Liver (tissue), 9 donors: ENCODE measurements around the gene CSMD2. TPM values are rescaled to one million over a fixed set of nuclear protein-coding genes. Genes with fewer than 3 reads are reported as not detected.

Experiments
- DNase-seq: peaks from one replicate; pipeline ENCODE4 v3.0.0-alpha.2; 2017; ENCODE audit warnings: low spot score
- H3K27ac ChIP-seq, 2 donors: one replicate each; pipeline ENCODE4 v1.7.0; 2013; ENCODE audit warnings: inconsistent platforms in 2 of 2, low read length in 2 of 2, control low read depth in 1 of 2, low read depth in 1 of 2, mild to moderate bottlenecking in 1 of 2
- H3K27me3 ChIP-seq, 4 donors: one replicate each; pipeline versions ENCODE4 v1.6.1 to v1.7.0; 2013; ENCODE audit warnings: low read length in 3 of 4, inconsistent platforms in 1 of 4, mild to moderate bottlenecking in 1 of 4, moderate library complexity in 1 of 4; ENCODE audit not compliant: control insufficient read depth in 4 of 4, insufficient read depth in 4 of 4
- H3K36me3 ChIP-seq, 4 donors: one replicate each; pipeline versions ENCODE4 v1.6.1 to v1.7.0; 2013; ENCODE audit warnings: low read length in 3 of 4, mild to moderate bottlenecking in 3 of 4, low read depth in 1 of 4, moderate library complexity in 1 of 4; ENCODE audit not compliant: control insufficient read depth in 4 of 4, insufficient read depth in 3 of 4
- H3K4me1 ChIP-seq, 4 donors: one replicate each; pipeline versions ENCODE4 v1.6.1 to v1.7.0; 2013; ENCODE audit warnings: low read length in 3 of 4, mild to moderate bottlenecking in 3 of 4, moderate library complexity in 1 of 4; ENCODE audit not compliant: control insufficient read depth in 4 of 4, insufficient read depth in 4 of 4
- H3K4me3 ChIP-seq, 3 donors: one replicate each; pipeline versions ENCODE4 v1.6.1 to v1.7.0; 2013; ENCODE audit warnings: low read length in 3 of 3, control low read depth in 1 of 3, low read depth in 1 of 3, mild to moderate bottlenecking in 1 of 3
- H3K9ac ChIP-seq, 2 donors: one replicate each; pipeline ENCODE4 v1.7.0; 2013; ENCODE audit warnings: low read length in 2 of 2, mild to moderate bottlenecking in 2 of 2, moderate library complexity in 2 of 2, control low read depth in 1 of 2, low read depth in 1 of 2
- H3K9me3 ChIP-seq, 4 donors: one replicate each; pipeline versions ENCODE4 v1.6.1 to v1.7.0; 2013; ENCODE audit warnings: low read length in 3 of 4; ENCODE audit not compliant: control insufficient read depth in 4 of 4
- EGR1 ChIP-seq, 2 donors: IDR thresholded peaks; 2 replicates each; pipeline ENCODE4 v1.6.1; 2016 to 2018; ENCODE audit warnings: antibody characterized with exemption in 2 of 2, low read depth in 2 of 2
- FOXA1 ChIP-seq: IDR thresholded peaks from 2 replicates; pipeline ENCODE4 v1.6.1; 2016; ENCODE audit warnings: antibody characterized with exemption
- FOXA2 ChIP-seq: IDR thresholded peaks from 2 replicates; pipeline ENCODE4 v1.6.1; 2016; ENCODE audit warnings: antibody characterized with exemption
- GABPA ChIP-seq, 2 donors: IDR thresholded peaks in 1 of 2; conservative IDR thresholded peaks in 1 of 2; 2 replicates each; pipeline ENCODE4 v1.6.1; 2016; ENCODE audit warnings: antibody characterized with exemption in 2 of 2, mild to moderate bottlenecking in 1 of 2, moderate library complexity in 1 of 2
- HNF4A ChIP-seq, 2 donors: conservative IDR thresholded peaks; 2 replicates each; pipeline ENCODE4 v1.6.1; 2016; ENCODE audit warnings: antibody characterized with exemption in 2 of 2, mild to moderate bottlenecking in 2 of 2
- HNF4G ChIP-seq: IDR thresholded peaks from 2 replicates; pipeline ENCODE4 v1.6.1; 2016; ENCODE audit warnings: antibody characterized with exemption
- JUND ChIP-seq, 2 donors: IDR thresholded peaks; 2 replicates each; pipeline ENCODE4 v1.6.1; 2016; ENCODE audit warnings: antibody characterized with exemption in 2 of 2
- NR2F2 ChIP-seq: IDR thresholded peaks from 2 replicates; pipeline ENCODE4 v1.6.1; 2016; ENCODE audit warnings: antibody characterized with exemption
- RAD21 ChIP-seq, 2 donors: IDR thresholded peaks; 2 replicates each; pipeline ENCODE4 v1.6.1; 2016; ENCODE audit warnings: antibody characterized with exemption in 2 of 2, mild to moderate bottlenecking in 2 of 2
- RXRA ChIP-seq, 2 donors: IDR thresholded peaks; 2 replicates each; pipeline ENCODE4 v1.6.1; 2017 to 2018; ENCODE audit warnings: antibody characterized with exemption in 2 of 2, mild to moderate bottlenecking in 1 of 2
- SP1 ChIP-seq: IDR thresholded peaks from 2 replicates; pipeline ENCODE4 v1.6.1; 2018; ENCODE audit warnings: antibody characterized with exemption, mild to moderate bottlenecking
- TAF1 ChIP-seq: conservative IDR thresholded peaks from 2 replicates; pipeline ENCODE4 v1.6.1; 2016; ENCODE audit warnings: antibody characterized with exemption, mild to moderate bottlenecking
- YY1 ChIP-seq: IDR thresholded peaks from 2 replicates; pipeline ENCODE4 v1.6.1; 2016; ENCODE audit warnings: antibody characterized with exemption, mild to moderate bottlenecking
- WGBS: extraction: QIAGEN DNeasy Blood & Tissue Kit; methylation state at CpG from one replicate; pipeline ENCODE4 v1.1.7; 2013; 5-methylcytosine and 5-hydroxymethylcytosine counted together
- polyA plus RNA-seq, 2 donors: library from polyadenylated mRNA; stranded (reverse) in 1 of 2; unstranded in 1 of 2; fragments of 200-250 nt in 1 of 2; fragments of >200 nt in 1 of 2; fragmentation: Nextera tagmentation in 1 of 2; extraction: Ambion mirVana in 1 of 2; gene quantifications; one replicate each; pipeline versions ENCODE4 v1.2.1 to v1.2.3, GENCODE V29; 2013 to 2015
- total RNA-seq, 2 donors: library from RNA; depleted of rRNA; stranded (reverse); fragments of >200 nt; gene quantifications; one replicate each; pipeline ENCODE4 v1.2.3, GENCODE V29; 2014
- TF ChIP-seq, protein P1 (sequence below): IDR thresholded peaks from 2 replicates; pipeline ENCODE4 v1.6.1; 2016; ENCODE audit warnings: antibody characterized with exemption
- TF ChIP-seq, protein P2 (sequence below): IDR thresholded peaks from 2 replicates; pipeline ENCODE4 v1.6.1; 2016; ENCODE audit warnings: antibody characterized with exemption, mild to moderate bottlenecking
- TF ChIP-seq, protein P3 (sequence below): IDR thresholded peaks from 2 replicates; pipeline ENCODE4 v1.6.1; 2016; ENCODE audit warnings: antibody characterized with exemption
- TF ChIP-seq, protein P4 (sequence below): IDR thresholded peaks from 2 replicates; pipeline ENCODE4 v1.6.1; 2016; ENCODE audit warnings: antibody characterized with exemption
- TF ChIP-seq, protein P5 (sequence below): fragments of 150-350 bp; IDR thresholded peaks from 2 replicates; pipeline ENCODE4 v1.5.1; 2017; ENCODE audit warnings: improper control_type of control experiment, low read depth, low read length; ENCODE audit not compliant: missing input control
- donor health status: healthy.
- donor health status: healthy.
- donor health status: healthy.
- donor health status: healthy.
- donor health status: healthy.

CSMD2 gene
- total and polyA plus RNA-seq, 4 donors: 0.08 to 0.09 TPM; not detected in 2

DNA sequence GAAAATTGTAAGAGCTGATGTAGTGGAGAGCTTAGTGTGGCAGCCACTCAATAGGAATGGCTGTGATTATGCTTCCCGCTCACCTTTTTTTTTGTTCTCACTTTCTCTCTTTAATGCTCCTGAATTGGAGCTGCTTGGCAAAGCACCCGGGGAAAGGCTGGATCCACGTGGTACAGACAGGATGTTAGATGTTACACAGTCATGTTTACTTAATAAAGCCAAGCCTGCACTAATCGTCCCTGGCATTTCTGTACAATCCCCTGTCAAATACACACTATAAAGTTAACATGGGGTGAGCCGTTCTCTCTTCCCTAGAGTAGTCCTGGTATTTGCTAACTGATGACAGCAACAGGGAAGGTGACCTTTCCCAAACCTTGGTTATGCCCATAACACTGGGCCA is 504.8 kb downstream of the CSMD2 start:
- WGBS: 42% methylated on average over 5 of the region's 5 CpGs
- Histone ChIP-seq H3K27me3 (no peaks in the 10 kb centered on the region), H3K36me3 (no peaks in the 10 kb centered on the region), H3K9ac (no peak overlapping the region), H3K9me3 (no peaks in the 10 kb centered on the region), H3K27ac (no peak overlapping the region), H3K4me3 (no peak overlapping the region), H3K4me1 (no peaks in the 10 kb centered on the region)
- no peak for DNase-seq
- TF ChIP-seq, protein P1, sequence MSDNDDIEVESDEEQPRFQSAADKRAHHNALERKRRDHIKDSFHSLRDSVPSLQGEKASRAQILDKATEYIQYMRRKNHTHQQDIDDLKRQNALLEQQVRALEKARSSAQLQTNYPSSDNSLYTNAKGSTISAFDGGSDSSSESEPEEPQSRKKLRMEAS: no peak
- TF ChIP-seq HNF4G: no peak
- TF ChIP-seq FOXA1: no peak
- TF ChIP-seq, protein P2, sequence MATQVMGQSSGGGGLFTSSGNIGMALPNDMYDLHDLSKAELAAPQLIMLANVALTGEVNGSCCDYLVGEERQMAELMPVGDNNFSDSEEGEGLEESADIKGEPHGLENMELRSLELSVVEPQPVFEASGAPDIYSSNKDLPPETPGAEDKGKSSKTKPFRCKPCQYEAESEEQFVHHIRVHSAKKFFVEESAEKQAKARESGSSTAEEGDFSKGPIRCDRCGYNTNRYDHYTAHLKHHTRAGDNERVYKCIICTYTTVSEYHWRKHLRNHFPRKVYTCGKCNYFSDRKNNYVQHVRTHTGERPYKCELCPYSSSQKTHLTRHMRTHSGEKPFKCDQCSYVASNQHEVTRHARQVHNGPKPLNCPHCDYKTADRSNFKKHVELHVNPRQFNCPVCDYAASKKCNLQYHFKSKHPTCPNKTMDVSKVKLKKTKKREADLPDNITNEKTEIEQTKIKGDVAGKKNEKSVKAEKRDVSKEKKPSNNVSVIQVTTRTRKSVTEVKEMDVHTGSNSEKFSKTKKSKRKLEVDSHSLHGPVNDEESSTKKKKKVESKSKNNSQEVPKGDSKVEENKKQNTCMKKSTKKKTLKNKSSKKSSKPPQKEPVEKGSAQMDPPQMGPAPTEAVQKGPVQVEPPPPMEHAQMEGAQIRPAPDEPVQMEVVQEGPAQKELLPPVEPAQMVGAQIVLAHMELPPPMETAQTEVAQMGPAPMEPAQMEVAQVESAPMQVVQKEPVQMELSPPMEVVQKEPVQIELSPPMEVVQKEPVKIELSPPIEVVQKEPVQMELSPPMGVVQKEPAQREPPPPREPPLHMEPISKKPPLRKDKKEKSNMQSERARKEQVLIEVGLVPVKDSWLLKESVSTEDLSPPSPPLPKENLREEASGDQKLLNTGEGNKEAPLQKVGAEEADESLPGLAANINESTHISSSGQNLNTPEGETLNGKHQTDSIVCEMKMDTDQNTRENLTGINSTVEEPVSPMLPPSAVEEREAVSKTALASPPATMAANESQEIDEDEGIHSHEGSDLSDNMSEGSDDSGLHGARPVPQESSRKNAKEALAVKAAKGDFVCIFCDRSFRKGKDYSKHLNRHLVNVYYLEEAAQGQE: no peak
- TF ChIP-seq RXRA (IDR thresholded peaks at IDR 0.05): no peak
- no peak for TF ChIP-seq HNF4A (conservative IDR thresholded peaks at IDR 0.05)
- TF ChIP-seq, protein P3, sequence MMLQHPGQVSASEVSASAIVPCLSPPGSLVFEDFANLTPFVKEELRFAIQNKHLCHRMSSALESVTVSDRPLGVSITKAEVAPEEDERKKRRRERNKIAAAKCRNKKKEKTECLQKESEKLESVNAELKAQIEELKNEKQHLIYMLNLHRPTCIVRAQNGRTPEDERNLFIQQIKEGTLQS: no peak
- TF ChIP-seq, protein P4, sequence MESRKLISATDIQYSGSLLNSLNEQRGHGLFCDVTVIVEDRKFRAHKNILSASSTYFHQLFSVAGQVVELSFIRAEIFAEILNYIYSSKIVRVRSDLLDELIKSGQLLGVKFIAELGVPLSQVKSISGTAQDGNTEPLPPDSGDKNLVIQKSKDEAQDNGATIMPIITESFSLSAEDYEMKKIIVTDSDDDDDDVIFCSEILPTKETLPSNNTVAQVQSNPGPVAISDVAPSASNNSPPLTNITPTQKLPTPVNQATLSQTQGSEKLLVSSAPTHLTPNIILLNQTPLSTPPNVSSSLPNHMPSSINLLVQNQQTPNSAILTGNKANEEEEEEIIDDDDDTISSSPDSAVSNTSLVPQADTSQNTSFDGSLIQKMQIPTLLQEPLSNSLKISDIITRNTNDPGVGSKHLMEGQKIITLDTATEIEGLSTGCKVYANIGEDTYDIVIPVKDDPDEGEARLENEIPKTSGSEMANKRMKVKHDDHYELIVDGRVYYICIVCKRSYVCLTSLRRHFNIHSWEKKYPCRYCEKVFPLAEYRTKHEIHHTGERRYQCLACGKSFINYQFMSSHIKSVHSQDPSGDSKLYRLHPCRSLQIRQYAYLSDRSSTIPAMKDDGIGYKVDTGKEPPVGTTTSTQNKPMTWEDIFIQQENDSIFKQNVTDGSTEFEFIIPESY: no peak
- no peak for TF ChIP-seq JUND (IDR thresholded peaks at IDR 0.05)
- TF ChIP-seq YY1: no peak
- no peak for TF ChIP-seq SP1
- no peak for TF ChIP-seq GABPA (IDR thresholded peaks at IDR 0.05 in 1 of 2, conservative IDR thresholded peaks at IDR 0.05 in 1 of 2)
- TF ChIP-seq FOXA2: no peak
- no peak for TF ChIP-seq TAF1
- TF ChIP-seq EGR1 (IDR thresholded peaks at IDR 0.05; ENCODE audit: low read depth in 2 of 2): no peak
- no peak for TF ChIP-seq RAD21 (IDR thresholded peaks at IDR 0.05)
- TF ChIP-seq, protein P5, sequence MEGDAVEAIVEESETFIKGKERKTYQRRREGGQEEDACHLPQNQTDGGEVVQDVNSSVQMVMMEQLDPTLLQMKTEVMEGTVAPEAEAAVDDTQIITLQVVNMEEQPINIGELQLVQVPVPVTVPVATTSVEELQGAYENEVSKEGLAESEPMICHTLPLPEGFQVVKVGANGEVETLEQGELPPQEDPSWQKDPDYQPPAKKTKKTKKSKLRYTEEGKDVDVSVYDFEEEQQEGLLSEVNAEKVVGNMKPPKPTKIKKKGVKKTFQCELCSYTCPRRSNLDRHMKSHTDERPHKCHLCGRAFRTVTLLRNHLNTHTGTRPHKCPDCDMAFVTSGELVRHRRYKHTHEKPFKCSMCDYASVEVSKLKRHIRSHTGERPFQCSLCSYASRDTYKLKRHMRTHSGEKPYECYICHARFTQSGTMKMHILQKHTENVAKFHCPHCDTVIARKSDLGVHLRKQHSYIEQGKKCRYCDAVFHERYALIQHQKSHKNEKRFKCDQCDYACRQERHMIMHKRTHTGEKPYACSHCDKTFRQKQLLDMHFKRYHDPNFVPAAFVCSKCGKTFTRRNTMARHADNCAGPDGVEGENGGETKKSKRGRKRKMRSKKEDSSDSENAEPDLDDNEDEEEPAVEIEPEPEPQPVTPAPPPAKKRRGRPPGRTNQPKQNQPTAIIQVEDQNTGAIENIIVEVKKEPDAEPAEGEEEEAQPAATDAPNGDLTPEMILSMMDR: no peak
- TF ChIP-seq NR2F2: no peak
